Activated gamma-delta T cell treated with Interleukin-2 at 50 U/mL for 16 hours (primary cell): ENCODE measurements around the gene LRATD1.

Experiments used
- DNase-seq: peaks from one replicate; pipeline ENCODE4 v3.0.0-alpha.2; 2020

Gene LRATD1

GRCh38 chr2:14634182-14634488, 1.6 kb downstream of the LRATD1 start:
- DNase-seq, result no peak

- DNase-seq, result no peak
These were observed 2.2 kb downstream of the LRATD1 start for GRCh38 chr2:14634489-14635390.

- DNase-seq, result no peak
These were observed 2.9 kb downstream of the LRATD1 start for GRCh38 chr2:14635391-14635871.

- no peak for DNase-seq
These were observed 6.0 kb downstream of the LRATD1 start for GRCh38 chr2:14638488-14638887.

- no peak for DNase-seq
These were observed 8.6 kb downstream of the LRATD1 start for GRCh38 chr2:14641116-14641515.

GRCh38 chr2:14642499-14642898, 10.0 kb downstream of the LRATD1 start:
- DNase-seq, result no peak

- DNase-seq, result no peak
These were observed 15.2 kb downstream of the LRATD1 start for GRCh38 chr2:14647714-14648113.

- DNase-seq, result no peak
These were observed 17.5 kb downstream of the LRATD1 start for GRCh38 chr2:14650066-14650465.

GRCh38 chr2:14654835-14655282, 22.3 kb downstream of the LRATD1 start:
- no peak for DNase-seq

- no peak for DNase-seq
These were observed 23.6 kb downstream of the LRATD1 start for GRCh38 chr2:14656146-14656545.

GRCh38 chr2:14661163-14661562, 28.6 kb downstream of the LRATD1 start:
- no peak for DNase-seq

- no peak for DNase-seq
These were observed 40.9 kb downstream of the LRATD1 start for GRCh38 chr2:14673351-14673875.

- no peak for DNase-seq
These were observed 43.0 kb downstream of the LRATD1 start for GRCh38 chr2:14675489-14675888.

- DNase-seq, result no peak
These were observed 43.9 kb downstream of the LRATD1 start for GRCh38 chr2:14676371-14676770.

- DNase-seq, result no peak
These were observed 44.5 kb downstream of the LRATD1 start for GRCh38 chr2:14677039-14677438.

- no peak for DNase-seq
These were observed 46.2 kb downstream of the LRATD1 start for GRCh38 chr2:14678761-14679160.

GRCh38 chr2:14681608-14682007, 49.1 kb downstream of the LRATD1 start:
- no peak for DNase-seq
